Measurements from ENCODE around the gene MAP7D3. TPM values are rescaled to one million over a fixed set of nuclear protein-coding genes. Genes with fewer than 3 reads are reported as not detected.
A peak's percentile ranks its signal among the peaks of the same experiment; 100 is the strongest.
"Not testable (repeated sequence)": the region's sequence is repeated elsewhere in the genome, so short reads cannot be mapped to it uniquely, and the experiment has no call there.

MAP7D3 gene, protein sequence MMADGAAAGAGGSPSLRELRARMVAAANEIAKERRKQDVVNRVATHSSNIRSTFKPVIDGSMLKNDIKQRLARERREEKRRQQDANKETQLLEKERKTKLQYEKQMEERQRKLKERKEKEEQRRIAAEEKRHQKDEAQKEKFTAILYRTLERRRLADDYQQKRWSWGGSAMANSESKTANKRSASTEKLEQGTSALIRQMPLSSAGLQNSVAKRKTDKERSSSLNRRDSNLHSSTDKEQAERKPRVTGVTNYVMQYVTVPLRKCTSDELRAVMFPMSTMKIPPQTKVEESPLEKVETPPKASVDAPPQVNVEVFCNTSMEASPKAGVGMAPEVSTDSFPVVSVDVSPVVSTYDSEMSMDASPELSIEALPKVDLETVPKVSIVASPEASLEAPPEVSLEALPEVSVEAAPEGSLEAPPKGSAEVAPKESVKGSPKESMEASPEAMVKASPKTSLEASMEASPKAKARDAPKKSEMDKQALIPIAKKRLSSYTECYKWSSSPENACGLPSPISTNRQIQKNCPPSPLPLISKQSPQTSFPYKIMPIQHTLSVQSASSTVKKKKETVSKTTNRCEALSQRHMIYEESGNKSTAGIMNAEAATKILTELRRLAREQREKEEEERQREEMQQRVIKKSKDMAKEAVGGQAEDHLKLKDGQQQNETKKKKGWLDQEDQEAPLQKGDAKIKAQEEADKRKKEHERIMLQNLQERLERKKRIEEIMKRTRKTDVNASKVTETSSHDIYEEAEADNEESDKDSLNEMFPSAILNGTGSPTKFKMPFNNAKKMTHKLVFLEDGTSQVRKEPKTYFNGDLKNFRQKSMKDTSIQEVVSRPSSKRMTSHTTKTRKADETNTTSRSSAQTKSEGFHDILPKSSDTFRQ
- total RNA-seq: 8.2 TPM
- long read RNA-seq, full-length matches to known transcripts: 3 of 14 reads
- long read RNA-seq, partial matches to known transcripts: 10 of 14 reads
- long read RNA-seq, other reads (novel, unspliced or antisense): 1 of 14 reads

DNA sequence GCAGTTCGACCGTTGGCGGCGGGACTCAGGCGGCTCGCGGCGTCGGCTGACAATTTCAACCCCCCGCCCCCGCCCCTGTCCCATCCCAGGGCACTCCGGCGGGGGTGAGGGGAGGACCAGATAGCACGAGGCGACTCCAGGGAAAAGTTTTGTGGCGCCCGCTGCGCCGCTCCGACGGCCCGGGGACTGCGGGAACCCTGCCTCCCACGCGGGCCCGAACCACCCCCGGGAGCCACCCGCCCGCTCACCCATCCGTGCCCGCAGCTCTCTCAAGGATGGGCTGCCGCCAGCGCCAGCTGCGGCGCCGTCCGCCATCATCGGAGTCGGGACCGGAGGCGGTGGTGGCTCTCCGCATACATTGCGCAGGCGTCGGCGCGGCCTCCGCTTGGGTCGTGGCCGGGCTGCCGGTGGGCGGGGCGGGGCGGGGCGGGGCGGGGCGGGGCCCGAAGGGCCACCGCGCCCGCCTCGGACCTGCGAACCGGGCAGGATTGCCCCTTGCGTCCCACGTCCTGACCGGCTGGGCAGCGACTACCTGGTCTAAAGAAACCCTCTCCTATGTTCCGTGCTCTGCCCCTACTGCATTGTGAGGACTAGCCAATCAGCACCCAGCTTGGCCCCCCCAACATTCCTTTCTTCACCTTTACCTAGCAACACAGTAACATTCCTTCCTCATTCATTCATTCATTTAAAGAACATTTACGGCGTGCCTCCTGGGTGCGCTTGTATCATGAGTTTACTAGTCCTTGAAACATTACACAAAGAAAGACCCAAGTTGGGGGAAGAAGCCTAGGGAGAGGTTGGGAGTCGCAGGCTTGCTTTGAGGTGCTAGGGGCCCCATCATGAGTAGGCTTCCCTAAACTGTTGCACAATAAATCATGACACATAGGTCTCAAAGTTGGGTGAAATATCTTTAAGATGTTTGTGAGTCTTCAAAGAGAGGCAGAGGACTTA lies at the start of gene MAP7D3:
Gene MAP7D3 (minus strand): TSS at position 360 of the 951 bp plus-strand sequence. CDS start 42 bp downstream, at position 318.
- TF ChIP-seq, protein P1, sequence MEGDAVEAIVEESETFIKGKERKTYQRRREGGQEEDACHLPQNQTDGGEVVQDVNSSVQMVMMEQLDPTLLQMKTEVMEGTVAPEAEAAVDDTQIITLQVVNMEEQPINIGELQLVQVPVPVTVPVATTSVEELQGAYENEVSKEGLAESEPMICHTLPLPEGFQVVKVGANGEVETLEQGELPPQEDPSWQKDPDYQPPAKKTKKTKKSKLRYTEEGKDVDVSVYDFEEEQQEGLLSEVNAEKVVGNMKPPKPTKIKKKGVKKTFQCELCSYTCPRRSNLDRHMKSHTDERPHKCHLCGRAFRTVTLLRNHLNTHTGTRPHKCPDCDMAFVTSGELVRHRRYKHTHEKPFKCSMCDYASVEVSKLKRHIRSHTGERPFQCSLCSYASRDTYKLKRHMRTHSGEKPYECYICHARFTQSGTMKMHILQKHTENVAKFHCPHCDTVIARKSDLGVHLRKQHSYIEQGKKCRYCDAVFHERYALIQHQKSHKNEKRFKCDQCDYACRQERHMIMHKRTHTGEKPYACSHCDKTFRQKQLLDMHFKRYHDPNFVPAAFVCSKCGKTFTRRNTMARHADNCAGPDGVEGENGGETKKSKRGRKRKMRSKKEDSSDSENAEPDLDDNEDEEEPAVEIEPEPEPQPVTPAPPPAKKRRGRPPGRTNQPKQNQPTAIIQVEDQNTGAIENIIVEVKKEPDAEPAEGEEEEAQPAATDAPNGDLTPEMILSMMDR (IDR thresholded peaks at IDR 0.05): no peak
- intact Hi-C loops (cut with DNase I): no loop called here

DNA sequence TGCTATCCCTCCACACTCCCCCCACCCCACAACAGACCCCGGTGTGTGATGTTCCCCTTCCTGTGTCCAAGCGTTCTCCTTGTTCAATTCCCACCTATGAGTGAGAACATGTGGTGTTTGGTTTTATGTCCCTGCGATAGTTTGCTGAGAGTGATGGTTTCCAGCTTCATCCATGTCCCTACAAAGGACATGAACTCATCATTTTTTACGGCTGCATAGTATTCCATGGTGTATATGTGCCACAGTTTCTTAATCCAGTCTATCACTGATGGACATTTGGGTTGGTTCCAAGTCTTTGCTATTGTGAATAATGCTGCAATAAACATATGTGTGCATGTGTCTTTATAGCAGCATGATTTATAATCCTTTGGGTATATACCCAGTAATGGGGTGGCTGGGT lies 49.5 kb upstream of the MAP7D3 start, which contains the start of gene ADGRG4:
Gene ADGRG4 (plus strand): TSS at position 243 of the 400 bp plus-strand sequence. CDS start 7,815 bp downstream, outside the sequence.
- H3K36me3 ChIP-seq; H3K4me3 ChIP-seq; ATAC-seq; H3K27me3 ChIP-seq (ENCODE audit: low read depth); DNase-seq; intact Hi-C loops (cut with DNase I); H3K9me3 ChIP-seq; H3K4me1 ChIP-seq; H3K27ac ChIP-seq: not testable (repeated sequence)

More for the DNA sequence above, at the start of gene MAP7D3:
- Histone ChIP-seq H3K27me3 (ENCODE audit: low read depth) (no peaks in the 10 kb centered on the region), H3K27ac (peak within 1 kb of the TSS; percentile 78), H3K4me1 (no peaks in the 10 kb centered on the region), H3K36me3 (no peaks in the 10 kb centered on the region), H3K4me3 (peak within 1 kb of the TSS; percentile 68), H3K9me3 (no peaks in the 10 kb centered on the region)
- ATAC-seq: peak; percentile 97
- DNase-seq: peak; percentile 80

DNA sequence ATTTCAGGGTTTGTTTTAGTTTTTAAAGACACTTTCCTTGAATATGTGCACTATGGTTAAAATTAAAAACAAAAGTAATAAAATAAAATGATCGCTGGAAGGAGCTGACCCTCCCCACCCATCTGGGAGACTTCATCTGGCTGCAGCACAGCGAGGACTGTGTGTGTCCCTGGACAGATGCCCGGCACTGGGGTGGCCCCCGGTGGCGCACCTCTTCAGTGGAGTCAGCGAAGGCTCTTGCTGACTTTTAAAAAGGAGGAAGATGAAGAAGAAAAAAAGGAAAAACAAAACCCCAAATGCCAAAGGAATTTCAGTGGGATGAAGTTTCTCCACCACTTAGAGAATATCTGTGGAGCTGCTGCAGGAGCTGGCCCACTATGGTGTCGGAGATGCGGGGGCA lies 44.2 kb upstream of the MAP7D3 start:
- Histone ChIP-seq H3K27ac (no peak overlapping the region), H3K27me3 (ENCODE audit: low read depth) (no peaks in the 10 kb centered on the region), H3K4me3 (no peak overlapping the region), H3K9me3 (no peaks in the 10 kb centered on the region), H3K36me3 (no peaks in the 10 kb centered on the region), H3K4me1 (no peaks in the 10 kb centered on the region)
- ATAC-seq (no peak), DNase-seq (no peak)
- TF ChIP-seq, protein P1 (IDR thresholded peaks at IDR 0.05): no peak
- intact Hi-C loops (cut with DNase I): no loop called here

DNA sequence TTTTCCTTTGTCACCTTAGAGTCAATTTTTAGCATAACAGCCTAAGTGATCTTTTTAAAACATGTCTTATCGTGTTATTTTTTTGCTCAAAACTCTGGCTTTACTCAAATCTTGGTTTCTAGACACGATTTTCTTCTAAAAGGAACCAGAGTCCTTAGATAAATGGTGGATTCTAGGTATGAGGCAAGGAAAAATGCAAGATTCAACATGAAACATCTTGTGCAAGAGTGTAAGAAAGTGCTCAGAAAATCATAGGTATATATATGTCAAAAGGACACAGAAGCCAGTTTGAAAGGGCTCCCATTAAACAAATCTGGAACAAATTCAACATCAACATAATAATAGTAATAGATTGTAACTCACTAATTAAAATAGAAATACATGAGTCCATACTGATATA lies 41.5 kb upstream of the MAP7D3 start:
- no peak overlapping the region for H3K27ac ChIP-seq
- intact Hi-C loops (cut with DNase I): no loop called here

DNA sequence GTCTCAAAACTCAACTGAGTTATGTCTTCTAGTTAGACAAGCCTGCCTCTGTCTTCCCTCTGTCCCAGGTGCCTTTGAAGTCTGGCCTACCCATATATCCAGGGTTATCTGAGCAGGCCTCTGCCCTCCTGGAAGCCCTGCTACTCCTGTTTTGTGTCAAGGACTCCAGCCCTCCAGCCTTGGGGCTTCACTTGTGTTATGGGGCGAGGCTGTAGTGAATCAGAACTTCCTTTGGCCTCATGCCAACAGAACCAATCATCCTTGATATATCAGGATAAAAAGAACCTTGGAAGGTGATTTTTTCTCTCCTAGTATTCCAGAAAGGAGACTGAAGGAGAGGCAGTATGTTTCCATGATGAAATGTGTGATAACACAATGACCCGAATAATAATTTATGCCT lies 40.6 kb upstream of the MAP7D3 start:
- no peak for ATAC-seq

More for the DNA sequence above, 41.5 kb upstream of the MAP7D3 start:
- DNase-seq (no peak), ATAC-seq (no peak)
- no peaks in the 10 kb centered on the region for H3K4me1 ChIP-seq
- H3K9me3 ChIP-seq: no peaks in the 10 kb centered on the region
- no peak overlapping the region for H3K4me3 ChIP-seq
- no peaks in the 10 kb centered on the region for H3K27me3 ChIP-seq (ENCODE audit: low read depth)
- H3K36me3 ChIP-seq: no peaks in the 10 kb centered on the region
- TF ChIP-seq, protein P1 (IDR thresholded peaks at IDR 0.05): no peak

DNA sequence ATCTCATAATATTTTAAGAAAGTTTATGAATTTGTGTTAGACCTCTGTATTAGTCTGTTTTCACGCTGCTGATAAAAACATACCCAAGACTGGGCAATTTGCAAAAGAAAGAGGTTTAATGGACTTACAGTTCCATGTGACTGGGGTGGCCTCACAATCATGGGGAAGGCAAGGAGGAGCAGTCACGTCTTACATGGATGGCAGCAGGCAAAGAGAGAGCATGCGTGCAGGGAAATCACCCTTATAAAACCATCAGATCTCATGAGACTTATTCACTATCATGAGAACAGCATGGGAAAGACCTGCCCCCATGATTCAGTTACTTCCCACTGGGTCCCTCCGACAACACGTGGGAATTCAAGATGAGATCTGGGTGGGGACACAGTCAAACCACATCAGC lies 35.2 kb upstream of the MAP7D3 start:
- H3K27ac ChIP-seq; H3K36me3 ChIP-seq; H3K4me3 ChIP-seq; H3K4me1 ChIP-seq; intact Hi-C loops (cut with DNase I); H3K9me3 ChIP-seq; ATAC-seq; DNase-seq; H3K27me3 ChIP-seq (ENCODE audit: low read depth): not testable (repeated sequence)

More for the DNA sequence above, 40.6 kb upstream of the MAP7D3 start:
- H3K9me3 ChIP-seq: no peaks in the 10 kb centered on the region
- H3K27me3 ChIP-seq (ENCODE audit: low read depth): no peaks in the 10 kb centered on the region
- H3K36me3 ChIP-seq: no peaks in the 10 kb centered on the region
- H3K4me3 ChIP-seq: no peak overlapping the region
- no peaks in the 10 kb centered on the region for H3K4me1 ChIP-seq
- TF ChIP-seq, protein P1 (IDR thresholded peaks at IDR 0.05): no peak
- no peak for DNase-seq
- intact Hi-C loops (cut with DNase I): no loop called here
- H3K27ac ChIP-seq: no peak overlapping the region
